GF-D8 (cell line): ENCODE measurements around the gene TGM3.
A peak's percentile ranks its signal among the peaks of the same experiment; 100 is the strongest.
"Not testable (repeated sequence)": the region's sequence is repeated elsewhere in the genome, so short reads cannot be mapped to it uniquely, and the experiment has no call there.

ENCODE experiments used
- DNase-seq: peaks from one replicate; lab custom pipeline; 2025; lab: John Stamatoyannopoulos, UW

TGM3 gene

GRCh38 chr20:2295886-2296515 lies at the start of gene TGM3:
Gene TGM3 (plus strand): TSS chr20:2296001. CDS start chr20:2296064, 63 bp downstream.
- no peak for DNase-seq

GRCh38 chr20:2246069-2246491 lies 49.7 kb upstream of the TGM3 start:
- no peak for DNase-seq

- DNase-seq: no peak
These were observed 47.0 kb upstream of the TGM3 start for GRCh38 chr20:2248837-2249236.

GRCh38 chr20:2249935-2250334 lies 45.9 kb upstream of the TGM3 start:
- DNase-seq: no peak

- peak; percentile 5 for DNase-seq
These were observed 43.3 kb upstream of the TGM3 start for GRCh38 chr20:2252419-2252997.

- DNase-seq: no peak
These were observed 42.5 kb upstream of the TGM3 start for GRCh38 chr20:2253256-2253655.

- DNase-seq: no peak
These were observed 41.5 kb upstream of the TGM3 start for GRCh38 chr20:2254333-2254732.

GRCh38 chr20:2255926-2256531 lies 39.8 kb upstream of the TGM3 start:
- DNase-seq: no peak

GRCh38 chr20:2259731-2260130 lies 36.1 kb upstream of the TGM3 start:
- no peak for DNase-seq

GRCh38 chr20:2260250-2260649 lies 35.6 kb upstream of the TGM3 start:
- DNase-seq: no peak

GRCh38 chr20:2261046-2261485 lies 34.7 kb upstream of the TGM3 start:
- DNase-seq: no peak

- DNase-seq: no peak
These were observed 34.2 kb upstream of the TGM3 start for GRCh38 chr20:2261629-2262028.

GRCh38 chr20:2264118-2264517 lies 31.7 kb upstream of the TGM3 start:
- DNase-seq: no peak

- not testable (repeated sequence) for DNase-seq
These were observed 31.0 kb upstream of the TGM3 start for GRCh38 chr20:2264621-2265374.

- DNase-seq: no peak
These were observed 22.0 kb upstream of the TGM3 start for GRCh38 chr20:2273634-2274302.

- no peak for DNase-seq
These were observed 19.8 kb upstream of the TGM3 start for GRCh38 chr20:2276015-2276414.

GRCh38 chr20:2279253-2279779 lies 16.5 kb upstream of the TGM3 start:
- no peak for DNase-seq

GRCh38 chr20:2280082-2280481 lies 15.7 kb upstream of the TGM3 start:
- no peak for DNase-seq

- DNase-seq: no peak
These were observed 14.2 kb upstream of the TGM3 start for GRCh38 chr20:2281563-2281962.

GRCh38 chr20:2282181-2282580 lies 13.6 kb upstream of the TGM3 start:
- no peak for DNase-seq

- DNase-seq: no peak
These were observed 11.9 kb upstream of the TGM3 start for GRCh38 chr20:2283706-2284423.
